SK-N-SH (cell line): Measurements from ENCODE around the gene EIF1AD. TPM values are rescaled to one million over a fixed set of nuclear protein-coding genes. Genes with fewer than 3 reads are reported as not detected.

Source experiments
- CTCF ChIA-PET: fragments of 300-600, 350-600 bp; formaldehyde crosslinking; extraction: SDS; loops from one replicate; lab custom pipeline; 2021; lab: Yijun Ruan, JAX
- POLR2A ChIA-PET: fragments of 350-600 bp; sonication (Branson Sonifier 250); formaldehyde crosslinking; extraction: SDS; loops from one replicate; lab custom pipeline; 2020; ENCODE audit warnings: antibody characterized with exemption, inconsistent platforms; lab: Yijun Ruan, JAX
- DNase-seq: peaks from one replicate; pipeline ENCODE4 v3.0.0; 2012
- H2AFZ ChIP-seq: fragments of 200-600 bp; sonication (generic); 2 replicates; pipeline ENCODE4 v1.8.1; 2016; ENCODE audit warnings: antibody characterized with exemption, mild to moderate bottlenecking, low read depth
- H3F3A ChIP-seq: fragments of 200-600 bp; sonication (generic); replicated peaks from 2 replicates; pipeline ENCODE3; 2016; ENCODE audit warnings: antibody characterized with exemption, mild to moderate bottlenecking; ENCODE audit not compliant: insufficient read depth
- H3K27ac ChIP-seq, 2 experiments: fragments of 200-500 bp in 1 of 2; fragments of 200-600 bp in 1 of 2; sonication (Bioruptor generic) in 1 of 2; sonication (generic), shearing (Covaris generic) in 1 of 2; 2 replicates each; pipeline versions ENCODE4 v1.5.1 to v1.6.1; 2014 to 2016; ENCODE audit warnings: low read depth in 2 of 2, inconsistent platforms in 1 of 2, low read length in 1 of 2, mild to moderate bottlenecking in 1 of 2, mixed read lengths in 1 of 2
- H3K27me3 ChIP-seq: fragments of 200-600 bp; sonication (generic), shearing (Covaris generic); 2 replicates; pipeline ENCODE4 v1.6.1; 2016; ENCODE audit warnings: mixed run types; ENCODE audit not compliant: insufficient read depth
- H3K36me3 ChIP-seq, 2 experiments: fragments of 200-500 bp in 1 of 2; fragments of 200-600 bp in 1 of 2; sonication (Bioruptor generic) in 1 of 2; sonication (generic) in 1 of 2; replicated peaks in 1 of 2; 2 replicates each; pipeline versions ENCODE3 to v1.5.1; 2014 to 2016; ENCODE audit warnings: low read length in 1 of 2, mild to moderate bottlenecking in 1 of 2; ENCODE audit not compliant: insufficient read depth in 2 of 2, control insufficient read depth in 1 of 2
- H3K4me1 ChIP-seq, 2 experiments: fragments of 200-500 bp in 1 of 2; fragments of 200-600 bp in 1 of 2; sonication (Bioruptor generic) in 1 of 2; sonication (generic), shearing (Covaris generic) in 1 of 2; 2 replicates each; pipeline versions ENCODE4 v1.5.1 to v1.6.1; 2014 to 2016; ENCODE audit warnings: low read depth in 1 of 2, low read length in 1 of 2, mixed run types in 1 of 2; ENCODE audit not compliant: insufficient read depth in 2 of 2, control insufficient read depth in 1 of 2
- H3K4me2 ChIP-seq: fragments of 200-600 bp; sonication (generic), shearing (Covaris generic); 2 replicates; pipeline ENCODE4 v1.6.1; 2017; ENCODE audit warnings: mixed run types
- H3K4me3 ChIP-seq, 2 experiments: fragments of 200-500 bp in 1 of 2; fragments of 200-600 bp in 1 of 2; sonication (Bioruptor generic) in 1 of 2; sonication (generic), shearing (Covaris generic) in 1 of 2; 2 replicates each; pipeline versions ENCODE4 v1.5.1 to v1.8.1; 2014 to 2016; ENCODE audit warnings: low read depth in 2 of 2, inconsistent platforms in 1 of 2, low read length in 1 of 2, mild to moderate bottlenecking in 1 of 2, mixed read lengths in 1 of 2, moderate library complexity in 1 of 2
- H3K79me2 ChIP-seq: fragments of 200-600 bp; sonication (generic); 2 replicates; pipeline ENCODE4 v1.8.1; 2017; ENCODE audit warnings: mild to moderate bottlenecking; ENCODE audit not compliant: insufficient read depth
- H3K9ac ChIP-seq: fragments of 200-600 bp; sonication (generic); 2 replicates; pipeline ENCODE4 v1.6.1; 2017; ENCODE audit warnings: mixed run types
- H3K9me2 ChIP-seq: fragments of 200-600 bp; sonication (generic); 2 replicates; pipeline ENCODE4 v1.6.1; 2017; ENCODE audit warnings: mixed run types
- H3K9me3 ChIP-seq: fragments of 200-600 bp; sonication (generic); 2 replicates; pipeline ENCODE4 v1.6.1; 2017; ENCODE audit warnings: mixed run types, mild to moderate bottlenecking, moderate library complexity
- H4K20me1 ChIP-seq: fragments of 200-600 bp; sonication (generic); 2 replicates; pipeline ENCODE4 v1.6.1; 2017; ENCODE audit warnings: mild to moderate bottlenecking, mixed run types; ENCODE audit not compliant: insufficient read depth
- EP300 ChIP-seq, 2 experiments: IDR thresholded peaks; 2 replicates each; pipeline versions ENCODE4 v1.4.0 to v1.6.1; 2012; ENCODE audit warnings: borderline replicate concordance in 1 of 2, low read depth in 1 of 2, low read length in 1 of 2
- EZH2phosphoT487 ChIP-seq: fragments of 200-600 bp; sonication (generic); IDR thresholded peaks from 2 replicates; pipeline ENCODE4 v1.6.1; 2017; ENCODE audit warnings: low read depth, mixed run types, mild to moderate bottlenecking, antibody characterized with exemption, moderate library complexity, borderline replicate concordance
- FOSL2 ChIP-seq: IDR thresholded peaks from 2 replicates; pipeline ENCODE4 v1.4.0; 2012; ENCODE audit warnings: low read depth, mild to moderate bottlenecking, moderate library complexity, borderline replicate concordance
- FOXJ3 ChIP-seq: sonication (generic); formaldehyde crosslinking; IDR thresholded peaks from 2 replicates; pipeline ENCODE4 v1.5.1; 2020; ENCODE audit warnings: mild to moderate bottlenecking, missing genetic modification reagents
- FOXM1 ChIP-seq: IDR thresholded peaks from 2 replicates; pipeline ENCODE4 v1.4.0; 2012; ENCODE audit warnings: low read depth, mild to moderate bottlenecking
- GABPA ChIP-seq: IDR thresholded peaks from 2 replicates; pipeline ENCODE4 v1.4.0; 2012; ENCODE audit warnings: low read depth, mild to moderate bottlenecking
- JUND ChIP-seq: IDR thresholded peaks from 2 replicates; pipeline ENCODE4 v1.4.0; 2012
- MXI1 ChIP-seq: IDR thresholded peaks from 2 replicates; pipeline ENCODE4 v1.6.1; 2012; ENCODE audit warnings: mild to moderate bottlenecking, low read depth, low read length, improper control_type of control experiment
- NFIC ChIP-seq: IDR thresholded peaks from 2 replicates; pipeline ENCODE4 v1.4.0; 2012; ENCODE audit warnings: borderline replicate concordance
- NRF1 ChIP-seq: IDR thresholded peaks from 2 replicates; pipeline ENCODE4 v1.6.1; 2012; ENCODE audit warnings: low read depth, mild to moderate bottlenecking, low read length
- POLR2AphosphoS5 ChIP-seq: IDR thresholded peaks from 2 replicates; pipeline ENCODE4 v1.6.1; 2012; ENCODE audit warnings: low read depth, low read length
- RFX5 ChIP-seq: IDR thresholded peaks from 2 replicates; pipeline ENCODE4 v1.6.1; 2012; ENCODE audit warnings: mild to moderate bottlenecking, improper control_type of control experiment, low read length
- SMC3 ChIP-seq: IDR thresholded peaks from 2 replicates; pipeline ENCODE4 v1.6.1; 2012; ENCODE audit warnings: low read depth, low read length, improper control_type of control experiment
- TCF12 ChIP-seq: IDR thresholded peaks from 2 replicates; pipeline ENCODE4 v1.4.0; 2012
- TEAD4 ChIP-seq: IDR thresholded peaks from 2 replicates; pipeline ENCODE4 v1.4.0; 2012; ENCODE audit warnings: mild to moderate bottlenecking, borderline replicate concordance; ENCODE audit not compliant: insufficient read depth
- YY1 ChIP-seq: IDR thresholded peaks from 2 replicates; pipeline ENCODE4 v1.4.0; 2012; ENCODE audit warnings: low read depth, mild to moderate bottlenecking
- WGBS: methylation state at CpG from one replicate; pipeline ENCODE4 v1.1.6; 2017; ENCODE audit warnings: low lambda C conversion rate; 5-methylcytosine and 5-hydroxymethylcytosine counted together
- polyA plus RNA-seq, 3 experiments: library from polyadenylated mRNA; depleted of rRNA; stranded (reverse); fragments of >200 nt; gene quantifications; 2 replicates each; pipeline ENCODE4 v1.2.3, GENCODE V29; 2012
- TF ChIP-seq, protein P1 (sequence below): IDR thresholded peaks from 2 replicates; pipeline ENCODE4 v1.4.0; 2012; ENCODE audit warnings: low read depth
- TF ChIP-seq, protein P2 (sequence below): IDR thresholded peaks from 2 replicates; pipeline ENCODE4 v1.6.1; 2012; ENCODE audit warnings: mild to moderate bottlenecking, low read depth, low read length, moderate library complexity
- TF ChIP-seq, protein P3 (sequence below): IDR thresholded peaks from 2 replicates; pipeline ENCODE4 v1.4.0; 2012; ENCODE audit warnings: low read depth, borderline replicate concordance
- TF ChIP-seq, protein P4 (sequence below): IDR thresholded peaks from 2 replicates; pipeline ENCODE4; 2012

The EIF1AD gene
- polyA plus RNA-seq, 1 of the 3 experiments (the other 2 are of a cell fraction): 28.9 TPM

DNA sequence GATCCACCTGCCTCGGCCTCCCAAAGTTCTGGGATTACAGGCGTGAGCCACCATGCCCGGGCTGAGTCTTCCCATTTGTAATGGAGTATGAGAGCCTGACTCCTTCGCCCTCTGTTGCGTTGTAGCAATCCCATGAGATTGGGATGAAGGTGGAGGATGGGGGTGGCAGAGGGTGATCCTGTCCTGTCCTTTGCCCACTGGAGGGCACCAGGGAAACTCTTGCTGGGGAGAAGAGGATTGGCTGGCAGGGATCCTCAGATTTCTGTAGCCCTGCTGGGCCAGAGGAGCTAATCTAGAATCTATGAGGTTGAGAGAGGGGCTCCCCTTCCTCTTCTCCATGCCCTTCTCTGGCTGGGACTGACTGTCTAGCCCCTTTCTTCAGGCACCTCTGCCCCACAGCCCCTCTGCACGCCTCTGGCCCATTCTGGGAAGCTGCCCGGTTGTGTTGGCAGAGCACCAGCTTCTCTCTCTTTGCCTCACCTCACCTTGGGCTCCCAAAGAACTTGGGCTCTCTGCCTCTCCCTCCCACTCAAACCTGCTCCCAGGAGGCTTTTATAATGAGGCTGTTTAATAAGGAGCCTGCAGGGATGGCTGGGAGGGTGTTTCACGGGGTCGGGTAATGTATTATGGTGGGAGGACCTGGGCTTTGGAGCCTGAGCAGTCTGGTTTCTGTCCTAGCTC is 33.8 kb upstream of the EIF1AD start:
- ChIA-PET CTCF (interaction anchor here (0.8 to 8.8 kb wide), 6 partner anchors 9 to 324 kb away, joined by 3 to 55 read pairs (median 4); partner anchors contain the start of gene CATSPER1), POLR2A (no interaction called here)
- Histone ChIP-seq H3K4me3 (no peak overlapping the region), H3K9ac (no peak overlapping the region), H3K79me2 (no peaks in the 10 kb centered on the region), H3K9me3 (no peaks in the 10 kb centered on the region), H3K27ac (no peak overlapping the region), H3K9me2 (no peaks in the 10 kb centered on the region), H3F3A (no peaks in the 10 kb centered on the region), H4K20me1 (no peaks in the 10 kb centered on the region), H2AFZ (no peak overlapping the region), H3K4me2 (no peak overlapping the region), H3K27me3 (no peaks in the 10 kb centered on the region), H3K4me1 (no peaks in the 10 kb centered on the region), H3K36me3 (no peaks in the 10 kb centered on the region)
- 28% methylated on average over 7 of the region's 9 CpGs for WGBS
- no peak for TF ChIP-seq NFIC
- no peak for TF ChIP-seq TEAD4
- TF ChIP-seq RFX5: no peak
- no peak for TF ChIP-seq EZH2phosphoT487
- TF ChIP-seq MXI1: no peak
- no peak for TF ChIP-seq POLR2AphosphoS5
- no peak for TF ChIP-seq NRF1
- no peak for TF ChIP-seq YY1
- TF ChIP-seq, protein P1, sequence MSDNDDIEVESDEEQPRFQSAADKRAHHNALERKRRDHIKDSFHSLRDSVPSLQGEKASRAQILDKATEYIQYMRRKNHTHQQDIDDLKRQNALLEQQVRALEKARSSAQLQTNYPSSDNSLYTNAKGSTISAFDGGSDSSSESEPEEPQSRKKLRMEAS: no peak
- TF ChIP-seq FOXM1: no peak
- DNase-seq: no peak

DNA sequence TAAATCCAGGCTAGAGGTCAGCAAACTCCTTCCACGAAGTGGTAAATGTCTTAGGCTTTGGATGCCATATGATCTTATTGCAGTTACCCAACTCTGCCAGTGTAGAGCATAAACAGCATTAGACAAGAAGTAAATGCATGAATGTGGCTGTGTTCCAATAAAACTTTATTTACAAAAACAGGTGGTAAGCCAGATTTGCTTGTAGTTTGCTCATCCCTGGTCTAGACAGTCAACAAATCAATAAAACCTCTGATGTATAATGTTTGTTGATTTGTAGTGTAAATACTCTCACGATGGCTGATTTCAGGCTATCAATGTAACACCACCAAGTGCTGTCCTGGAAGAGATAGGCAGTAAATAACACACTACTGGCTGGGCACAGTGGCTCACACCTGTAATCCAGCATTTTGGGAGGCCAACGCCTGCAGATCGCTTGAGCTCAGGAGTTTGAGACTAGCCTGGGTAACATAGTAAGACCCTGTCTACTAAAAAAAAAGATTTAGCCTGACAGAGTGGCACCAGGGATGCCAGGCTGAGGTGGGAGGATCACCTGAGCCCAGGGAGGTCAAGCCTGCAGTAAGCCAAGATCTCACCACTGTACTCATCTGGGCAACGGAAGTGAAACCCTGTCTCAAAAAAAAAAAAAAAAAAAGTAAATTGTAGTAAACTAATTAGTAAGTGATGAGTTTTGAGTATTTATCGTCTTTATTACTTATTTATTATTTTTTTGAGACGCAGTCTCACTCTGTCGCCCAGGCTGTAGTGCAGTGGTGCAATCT is 31.2 kb upstream of the EIF1AD start:
- ChIA-PET POLR2A (no interaction called here), CTCF (interaction anchor here (3.9 to 8.8 kb wide), 2 partner anchors 11 to 12 kb away, joined by 27 to 55 read pairs; no protein-coding TSS in a partner anchor)
- H3F3A ChIP-seq: no peaks in the 10 kb centered on the region
- H3K79me2 ChIP-seq: no peaks in the 10 kb centered on the region
- DNase-seq: no peak
- no peak overlapping the region for H2AFZ ChIP-seq
- 69% methylated on average over 8 of the region's 8 CpGs for WGBS
- no peaks in the 10 kb centered on the region for H3K27me3 ChIP-seq
- H4K20me1 ChIP-seq: no peaks in the 10 kb centered on the region
- H3K36me3 ChIP-seq: no peaks in the 10 kb centered on the region
- H3K9me2 ChIP-seq: no peaks in the 10 kb centered on the region
- no peak overlapping the region for H3K9ac ChIP-seq
- H3K4me3 ChIP-seq: no peak overlapping the region
- no peaks in the 10 kb centered on the region for H3K4me1 ChIP-seq
- H3K9me3 ChIP-seq: no peaks in the 10 kb centered on the region
- H3K27ac ChIP-seq: no peak overlapping the region
- no peak overlapping the region for H3K4me2 ChIP-seq
- TF ChIP-seq, protein P2, sequence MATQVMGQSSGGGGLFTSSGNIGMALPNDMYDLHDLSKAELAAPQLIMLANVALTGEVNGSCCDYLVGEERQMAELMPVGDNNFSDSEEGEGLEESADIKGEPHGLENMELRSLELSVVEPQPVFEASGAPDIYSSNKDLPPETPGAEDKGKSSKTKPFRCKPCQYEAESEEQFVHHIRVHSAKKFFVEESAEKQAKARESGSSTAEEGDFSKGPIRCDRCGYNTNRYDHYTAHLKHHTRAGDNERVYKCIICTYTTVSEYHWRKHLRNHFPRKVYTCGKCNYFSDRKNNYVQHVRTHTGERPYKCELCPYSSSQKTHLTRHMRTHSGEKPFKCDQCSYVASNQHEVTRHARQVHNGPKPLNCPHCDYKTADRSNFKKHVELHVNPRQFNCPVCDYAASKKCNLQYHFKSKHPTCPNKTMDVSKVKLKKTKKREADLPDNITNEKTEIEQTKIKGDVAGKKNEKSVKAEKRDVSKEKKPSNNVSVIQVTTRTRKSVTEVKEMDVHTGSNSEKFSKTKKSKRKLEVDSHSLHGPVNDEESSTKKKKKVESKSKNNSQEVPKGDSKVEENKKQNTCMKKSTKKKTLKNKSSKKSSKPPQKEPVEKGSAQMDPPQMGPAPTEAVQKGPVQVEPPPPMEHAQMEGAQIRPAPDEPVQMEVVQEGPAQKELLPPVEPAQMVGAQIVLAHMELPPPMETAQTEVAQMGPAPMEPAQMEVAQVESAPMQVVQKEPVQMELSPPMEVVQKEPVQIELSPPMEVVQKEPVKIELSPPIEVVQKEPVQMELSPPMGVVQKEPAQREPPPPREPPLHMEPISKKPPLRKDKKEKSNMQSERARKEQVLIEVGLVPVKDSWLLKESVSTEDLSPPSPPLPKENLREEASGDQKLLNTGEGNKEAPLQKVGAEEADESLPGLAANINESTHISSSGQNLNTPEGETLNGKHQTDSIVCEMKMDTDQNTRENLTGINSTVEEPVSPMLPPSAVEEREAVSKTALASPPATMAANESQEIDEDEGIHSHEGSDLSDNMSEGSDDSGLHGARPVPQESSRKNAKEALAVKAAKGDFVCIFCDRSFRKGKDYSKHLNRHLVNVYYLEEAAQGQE: no peak
- TF ChIP-seq RFX5 (no peak), NFIC (no peak), FOSL2 (no peak), JUND (no peak), SMC3 (no peak), GABPA (no peak), TCF12 (no peak), EP300 (IDR thresholded peaks at IDR 0.05; ENCODE audit: borderline replicate concordance in 1 of 2, low read depth in 1 of 2, low read length in 1 of 2) (no peak), FOXJ3 (CRISPR knock-in tag) (no peak), NRF1 (no peak)
- TF ChIP-seq, protein P3, sequence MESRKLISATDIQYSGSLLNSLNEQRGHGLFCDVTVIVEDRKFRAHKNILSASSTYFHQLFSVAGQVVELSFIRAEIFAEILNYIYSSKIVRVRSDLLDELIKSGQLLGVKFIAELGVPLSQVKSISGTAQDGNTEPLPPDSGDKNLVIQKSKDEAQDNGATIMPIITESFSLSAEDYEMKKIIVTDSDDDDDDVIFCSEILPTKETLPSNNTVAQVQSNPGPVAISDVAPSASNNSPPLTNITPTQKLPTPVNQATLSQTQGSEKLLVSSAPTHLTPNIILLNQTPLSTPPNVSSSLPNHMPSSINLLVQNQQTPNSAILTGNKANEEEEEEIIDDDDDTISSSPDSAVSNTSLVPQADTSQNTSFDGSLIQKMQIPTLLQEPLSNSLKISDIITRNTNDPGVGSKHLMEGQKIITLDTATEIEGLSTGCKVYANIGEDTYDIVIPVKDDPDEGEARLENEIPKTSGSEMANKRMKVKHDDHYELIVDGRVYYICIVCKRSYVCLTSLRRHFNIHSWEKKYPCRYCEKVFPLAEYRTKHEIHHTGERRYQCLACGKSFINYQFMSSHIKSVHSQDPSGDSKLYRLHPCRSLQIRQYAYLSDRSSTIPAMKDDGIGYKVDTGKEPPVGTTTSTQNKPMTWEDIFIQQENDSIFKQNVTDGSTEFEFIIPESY: no peak
- TF ChIP-seq, protein P4, sequence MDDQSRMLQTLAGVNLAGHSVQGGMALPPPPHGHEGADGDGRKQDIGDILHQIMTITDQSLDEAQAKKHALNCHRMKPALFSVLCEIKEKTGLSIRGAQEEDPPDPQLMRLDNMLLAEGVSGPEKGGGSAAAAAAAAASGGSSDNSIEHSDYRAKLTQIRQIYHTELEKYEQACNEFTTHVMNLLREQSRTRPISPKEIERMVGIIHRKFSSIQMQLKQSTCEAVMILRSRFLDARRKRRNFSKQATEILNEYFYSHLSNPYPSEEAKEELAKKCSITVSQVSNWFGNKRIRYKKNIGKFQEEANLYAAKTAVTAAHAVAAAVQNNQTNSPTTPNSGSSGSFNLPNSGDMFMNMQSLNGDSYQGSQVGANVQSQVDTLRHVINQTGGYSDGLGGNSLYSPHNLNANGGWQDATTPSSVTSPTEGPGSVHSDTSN: no peak
